ENCODE results near the gene CXCL16. TPM values are rescaled to one million over a fixed set of nuclear protein-coding genes. Genes with fewer than 3 reads are reported as not detected.

Gene CXCL16, protein sequence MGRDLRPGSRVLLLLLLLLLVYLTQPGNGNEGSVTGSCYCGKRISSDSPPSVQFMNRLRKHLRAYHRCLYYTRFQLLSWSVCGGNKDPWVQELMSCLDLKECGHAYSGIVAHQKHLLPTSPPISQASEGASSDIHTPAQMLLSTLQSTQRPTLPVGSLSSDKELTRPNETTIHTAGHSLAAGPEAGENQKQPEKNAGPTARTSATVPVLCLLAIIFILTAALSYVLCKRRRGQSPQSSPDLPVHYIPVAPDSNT
- 0.85 TPM for polyA plus RNA-seq (2013, experiment 1 of 2; ENCODE audit: insufficient read length)
- 0.65 TPM for polyA plus RNA-seq (2013, experiment 2 of 2; ENCODE audit: insufficient read length)

DNA sequence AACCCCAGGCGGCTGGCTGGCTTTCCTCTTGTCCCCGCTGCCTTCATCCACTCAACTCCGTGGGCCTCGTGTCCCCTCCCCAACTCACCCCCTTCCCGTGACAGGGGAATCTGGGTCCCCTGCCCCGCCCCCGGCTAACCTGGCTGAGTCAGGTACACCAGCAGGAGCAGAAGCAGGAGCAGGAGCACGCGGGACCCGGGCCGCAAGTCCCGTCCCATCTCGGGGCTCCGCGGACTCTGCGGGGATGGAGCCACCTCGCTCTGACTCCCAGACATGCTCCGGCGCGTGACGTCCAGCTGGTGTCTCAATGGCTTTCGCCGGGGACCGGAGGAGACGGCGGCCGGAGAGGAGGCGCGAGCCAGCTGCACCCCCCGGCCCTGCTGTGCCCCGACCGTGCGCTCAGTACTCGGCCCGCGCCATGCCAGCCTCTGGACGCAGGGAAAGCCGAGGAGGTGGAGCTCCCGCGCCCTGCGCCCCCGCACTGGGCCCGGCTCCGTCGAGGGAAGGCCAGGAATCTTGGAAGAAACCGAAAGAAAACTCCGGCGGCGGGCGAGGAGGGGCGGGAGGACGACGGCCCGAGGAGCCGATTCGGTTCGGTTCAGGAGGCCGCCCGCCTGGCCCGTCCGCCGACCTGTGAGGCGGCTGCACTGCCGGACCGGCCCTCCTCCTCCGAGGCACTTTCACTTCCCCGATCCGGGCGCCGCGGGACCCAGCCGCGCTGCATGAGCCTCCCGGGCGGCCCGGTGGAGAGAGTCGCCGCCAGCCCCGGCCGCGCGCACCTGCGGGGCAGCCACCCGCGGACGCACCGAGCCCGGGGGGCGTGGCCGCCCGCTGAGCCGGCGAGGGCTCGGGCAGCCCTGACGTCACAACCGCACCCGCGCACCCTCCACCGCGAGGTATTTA is at the start of gene CXCL16, which contains the start of gene ZMYND15:
Gene CXCL16 (minus strand): TSS at position 807 of the 903 bp plus-strand sequence. CDS start 589 bp downstream, at position 218.
Gene ZMYND15 (plus strand): TSS at position 712 of the 903 bp plus-strand sequence. CDS start 716 bp downstream, outside the sequence.
- peak; percentile 8 for DNase-seq

DNA sequence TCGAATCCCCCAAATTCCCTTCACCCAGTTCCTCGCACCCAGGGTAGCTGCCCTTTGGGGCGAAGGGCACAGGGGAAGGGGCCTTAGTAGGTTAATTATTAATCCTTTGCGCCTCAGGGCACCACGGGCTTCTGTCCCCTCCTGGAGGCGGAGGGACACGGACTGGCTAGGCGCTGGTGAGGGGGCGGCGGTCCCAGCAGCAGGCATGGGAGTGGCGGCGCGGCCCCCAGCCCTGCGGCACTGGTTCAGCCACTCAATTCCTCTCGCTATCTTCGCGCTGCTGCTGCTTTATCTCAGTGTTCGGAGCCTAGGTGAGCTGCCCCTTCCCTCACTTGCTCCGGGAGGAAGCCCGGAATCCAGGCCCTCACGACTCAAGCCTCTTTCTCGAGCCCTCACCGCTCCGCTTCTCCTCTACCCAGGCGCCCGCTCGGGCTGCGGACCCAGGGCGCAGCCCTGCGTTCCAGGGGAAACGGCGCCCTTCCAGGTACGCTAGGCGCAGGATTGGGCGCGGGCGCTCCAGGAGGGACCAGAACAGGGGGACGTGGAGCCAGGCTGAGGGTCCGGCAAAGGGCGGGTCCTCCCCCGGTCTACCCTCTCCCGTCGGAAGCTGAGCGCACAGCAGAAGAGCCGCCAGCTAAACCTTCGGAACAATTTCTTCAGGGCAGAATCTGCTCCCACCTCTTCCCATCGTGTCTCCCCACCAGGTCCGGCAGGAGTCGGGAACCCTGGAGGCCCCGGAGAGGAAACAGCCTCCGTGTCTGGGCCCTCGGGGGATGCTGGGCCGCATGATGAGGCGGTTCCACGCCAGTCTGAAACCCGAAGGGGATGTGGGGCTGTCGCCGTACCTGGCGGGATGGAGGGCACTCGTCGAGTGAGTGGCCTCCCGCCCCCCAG is 49.3 kb upstream of the CXCL16 start, which contains the start of gene GLTPD2:
Gene GLTPD2 (plus strand): TSS at position 158 of the 894 bp plus-strand sequence. CDS start 48 bp downstream, at position 206.
- DNase-seq: no peak

DNA sequence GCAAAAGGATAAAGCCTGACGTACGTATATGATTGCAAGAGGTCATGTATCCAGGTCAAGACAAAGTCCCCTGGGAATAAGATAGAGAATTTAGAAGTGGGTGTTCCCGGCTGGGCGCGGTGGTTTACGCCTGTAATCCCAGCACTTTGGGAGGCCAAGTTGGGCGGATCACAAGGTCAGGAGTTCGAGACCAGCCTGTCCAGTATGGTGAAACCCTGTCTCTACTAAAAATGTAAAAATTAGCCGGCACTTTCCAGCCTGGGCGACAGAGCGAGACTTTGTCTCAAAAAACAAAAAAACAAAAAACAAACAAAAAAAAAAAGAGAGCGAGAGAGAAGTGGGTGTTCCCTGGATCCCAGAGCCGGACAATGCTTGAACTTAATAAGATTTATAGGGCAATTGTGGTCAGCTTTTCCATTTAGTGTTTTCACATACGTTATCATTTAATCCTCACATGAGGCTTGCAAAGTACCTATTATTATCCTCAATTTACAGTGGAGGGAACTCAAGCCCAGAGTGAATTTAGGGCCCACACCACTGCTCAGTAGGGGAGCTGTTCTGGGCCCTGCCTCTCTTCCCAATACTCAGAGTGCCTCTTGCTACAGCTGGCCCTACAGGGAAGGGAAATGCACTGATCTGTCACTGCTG is 48.6 kb upstream of the CXCL16 start:
- no peak for DNase-seq

DNA sequence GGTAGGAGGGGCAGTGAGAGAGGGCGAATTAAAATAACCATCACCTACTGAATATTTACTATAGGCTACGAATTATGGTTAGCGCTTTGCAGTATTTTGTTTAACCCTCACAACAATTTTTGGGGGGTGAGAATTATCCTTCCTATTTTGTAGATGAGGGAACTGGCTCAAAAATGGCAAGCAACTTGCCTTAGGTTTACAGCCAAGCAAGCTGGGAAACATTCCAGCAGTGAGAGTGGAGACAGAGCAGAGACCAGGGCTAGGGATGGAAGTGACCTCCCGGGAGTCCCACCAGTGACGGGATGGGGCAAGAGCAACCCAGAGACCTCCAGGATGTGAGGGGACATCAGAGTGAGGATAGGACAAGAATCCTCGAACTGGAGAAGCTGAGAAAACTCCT is 46.8 kb upstream of the CXCL16 start:
- DNase-seq: no peak

DNA sequence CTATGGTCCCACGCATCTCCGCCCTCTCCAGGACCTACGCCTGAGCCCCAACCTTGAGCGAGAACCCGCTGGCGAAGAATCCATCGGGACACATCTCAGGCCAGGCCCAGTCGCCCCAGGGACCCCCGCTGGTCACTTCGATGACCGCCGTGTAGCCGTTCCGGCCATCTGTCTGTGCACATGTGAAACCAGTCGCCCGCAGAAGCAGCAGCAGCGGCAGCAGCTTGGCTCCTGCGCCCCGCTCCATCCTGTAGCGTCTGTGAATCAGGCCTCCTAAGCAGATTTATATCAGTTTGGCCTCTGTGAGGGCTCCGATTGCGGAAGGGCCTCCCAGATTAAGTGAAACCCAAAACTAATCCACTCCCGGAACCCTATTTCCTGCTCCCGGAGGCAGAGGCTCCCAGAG is 46.4 kb upstream of the CXCL16 start, which contains the start of gene VMO1:
Gene VMO1 (minus strand): TSS at position 259 of the 406 bp plus-strand sequence. CDS start 12 bp downstream, at position 247.
- DNase-seq: peak; percentile 18

DNA sequence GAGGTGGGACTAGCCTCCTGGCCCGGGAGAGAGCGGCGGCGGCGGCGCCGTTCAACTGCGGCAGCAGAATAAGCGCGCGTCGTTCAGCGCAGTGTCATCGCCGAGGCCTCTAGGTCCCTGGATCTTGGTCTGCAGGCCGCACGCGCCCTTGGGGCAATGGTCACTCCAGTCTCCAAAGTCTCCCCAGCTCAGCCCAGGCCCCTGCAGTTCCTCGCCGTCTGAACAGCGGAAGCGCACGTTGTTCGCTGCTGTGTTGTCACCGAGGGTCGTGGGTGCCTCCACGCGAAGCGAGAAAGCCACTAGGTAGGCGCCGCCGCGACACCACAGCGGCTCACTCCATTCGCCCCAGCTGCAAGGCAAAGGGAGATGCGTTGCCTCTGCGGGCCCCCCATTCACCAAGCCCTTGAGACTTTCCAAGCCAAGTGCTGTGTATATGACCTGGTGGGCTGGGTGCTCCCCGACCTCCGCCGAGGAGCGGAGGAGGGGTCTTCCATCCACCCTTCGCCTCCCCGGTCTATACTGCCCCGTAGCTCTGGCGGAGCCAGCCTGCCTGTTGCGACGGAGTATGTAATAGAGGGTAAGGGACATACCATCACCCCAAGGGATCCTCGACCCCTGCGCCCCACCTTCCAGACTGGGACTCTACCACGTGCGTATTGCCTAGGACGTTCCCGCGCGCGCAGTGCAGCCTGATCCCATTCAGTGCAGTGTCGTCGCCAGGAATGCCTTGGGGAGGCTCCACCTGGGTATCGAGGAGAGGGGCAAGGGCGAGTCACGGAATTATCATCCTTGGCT is 45.8 kb upstream of the CXCL16 start:
- no peak for DNase-seq

DNA sequence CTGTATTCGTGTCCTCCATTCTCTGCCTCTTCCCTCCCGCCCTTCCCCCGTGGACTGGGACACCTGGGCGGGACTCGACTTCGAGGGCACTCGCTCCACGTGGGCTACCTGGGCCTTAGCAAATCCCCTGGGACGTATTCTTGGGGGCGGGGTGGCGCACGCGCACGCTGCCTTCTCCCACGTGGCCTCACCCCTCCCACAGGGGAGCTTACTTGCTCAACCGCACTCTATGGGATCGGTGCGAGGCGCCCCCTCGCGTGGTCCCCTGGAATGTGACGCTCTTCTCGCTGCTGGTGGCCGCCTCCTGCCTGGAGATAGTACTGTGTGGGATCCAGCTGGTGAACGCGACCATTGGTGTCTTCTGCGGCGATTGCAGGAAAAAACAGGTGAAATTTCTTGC is 42.9 kb upstream of the CXCL16 start:
- no peak for DNase-seq

DNA sequence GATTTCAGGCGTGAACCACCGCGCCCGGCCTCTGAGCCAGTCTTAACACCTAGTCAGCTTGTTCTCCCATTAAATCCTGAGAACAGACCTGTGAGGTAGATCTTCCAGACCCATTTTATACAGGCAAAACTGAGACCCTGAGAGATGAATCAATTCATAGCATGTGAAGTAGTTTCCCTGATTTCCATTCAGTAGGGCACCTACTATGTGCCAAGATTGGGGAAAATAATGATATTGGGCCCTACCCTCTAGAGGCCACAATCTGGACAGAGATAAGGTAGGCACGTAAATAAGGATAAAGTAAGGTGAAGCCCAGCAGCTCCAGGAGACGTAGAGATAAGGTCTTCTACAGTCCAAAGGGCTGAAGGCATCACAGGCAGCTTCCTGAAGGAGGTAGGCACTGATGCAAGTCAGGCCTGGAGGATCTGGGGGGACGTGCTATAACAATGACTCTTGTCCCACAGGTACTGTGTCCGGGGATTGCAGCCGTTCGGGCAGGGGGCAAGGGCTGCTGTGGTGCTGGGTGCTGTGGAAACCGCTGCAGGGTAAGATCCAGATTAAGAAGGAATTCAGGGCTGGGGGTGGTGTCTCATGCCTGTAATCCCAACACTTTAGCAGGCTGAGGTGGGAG is 40.7 kb upstream of the CXCL16 start:
- DNase-seq: no peak

DNA sequence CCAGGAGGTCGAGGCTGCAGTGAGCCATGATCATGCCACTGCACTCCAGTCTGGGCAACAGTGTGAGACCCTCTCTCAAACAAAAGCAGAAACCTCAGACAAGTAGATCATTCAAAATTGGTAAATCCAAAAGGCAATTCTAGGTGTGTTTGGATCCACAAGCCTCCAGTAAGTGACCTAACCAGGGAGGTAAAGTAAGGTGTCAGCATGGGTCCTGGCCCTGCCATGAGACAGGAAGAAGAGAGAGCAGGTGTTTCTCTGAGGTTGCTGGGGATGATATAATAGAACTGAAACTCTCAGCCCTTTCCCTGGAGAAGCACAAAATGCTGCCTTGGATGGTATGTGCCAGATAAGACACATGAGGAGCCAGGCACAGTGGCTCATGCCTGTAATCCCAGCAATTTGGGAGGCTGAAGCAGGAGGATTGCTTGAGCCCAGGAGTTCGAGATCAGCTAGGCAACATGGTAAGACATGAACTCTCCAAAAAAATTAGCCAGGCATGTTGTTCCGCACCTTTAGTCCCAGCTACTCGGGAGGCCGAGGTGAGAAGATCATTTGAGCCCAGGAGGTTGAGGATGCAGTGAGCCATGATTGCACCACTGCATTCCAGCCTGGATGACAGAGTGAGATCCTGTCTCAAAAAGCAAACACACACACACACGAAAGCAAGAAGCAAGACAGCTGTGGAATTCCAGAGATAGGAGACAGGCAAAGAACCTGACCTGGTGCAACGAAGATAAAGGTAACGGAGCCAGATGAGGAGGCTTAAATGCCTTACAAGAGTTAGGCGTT is 38.4 kb upstream of the CXCL16 start:
- no peak for DNase-seq

DNA sequence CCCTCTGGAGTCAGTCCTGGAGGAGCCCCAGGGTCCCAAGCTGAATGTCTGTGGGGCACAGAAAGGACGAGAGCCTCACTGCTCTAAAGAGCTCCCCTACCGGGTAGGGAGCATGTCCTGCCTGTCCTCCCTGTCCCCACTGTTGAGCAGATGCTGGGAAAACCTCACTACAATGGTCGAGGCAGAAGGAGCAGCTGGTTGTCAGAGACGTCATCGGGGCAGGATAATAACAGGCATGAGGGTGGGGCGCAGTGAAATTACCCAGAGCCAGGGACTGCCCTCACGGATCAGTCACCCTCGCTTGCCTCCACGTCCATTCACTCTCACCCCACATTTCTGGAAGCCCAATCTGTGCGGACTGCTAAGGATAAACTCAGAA is 32.5 kb upstream of the CXCL16 start:
- no peak for DNase-seq

DNA sequence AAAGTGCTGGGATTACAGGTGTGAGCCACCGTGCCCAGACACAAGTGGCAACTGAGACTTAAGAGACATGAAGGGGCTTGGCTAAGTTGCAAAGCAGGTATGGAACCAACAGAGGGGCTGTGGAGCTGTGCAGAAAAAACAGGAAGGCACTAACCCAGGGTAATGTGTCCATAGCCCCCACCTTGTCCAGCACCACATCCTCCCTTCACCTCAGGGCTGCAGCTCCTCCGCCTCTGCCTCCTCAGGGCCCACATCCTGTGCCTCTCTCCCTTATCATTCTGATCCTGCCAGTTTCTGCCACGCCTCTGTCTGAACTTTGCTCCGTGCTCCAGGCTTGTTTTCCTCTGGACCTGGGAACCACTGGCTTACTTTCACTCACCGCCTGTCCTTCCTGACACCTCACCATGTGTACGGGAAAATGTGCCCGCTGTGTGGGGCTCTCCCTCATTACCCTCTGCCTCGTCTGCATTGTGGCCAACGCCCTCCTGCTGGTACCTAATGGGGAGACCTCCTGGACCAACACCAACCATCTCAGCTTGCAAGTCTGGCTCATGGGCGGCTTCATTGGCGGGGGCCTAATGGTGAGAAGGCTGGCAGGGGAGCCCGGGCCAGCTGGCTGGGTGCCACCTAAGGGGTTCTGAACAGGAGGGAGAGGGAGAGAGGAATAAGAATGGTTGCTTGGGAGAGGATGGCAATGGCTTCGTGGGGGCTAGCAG is 31.9 kb upstream of the CXCL16 start, which contains the start of gene TM4SF5:
Gene TM4SF5 (plus strand): TSS at position 368 of the 716 bp plus-strand sequence. CDS start 37 bp downstream, at position 405.
- DNase-seq: no peak

DNA sequence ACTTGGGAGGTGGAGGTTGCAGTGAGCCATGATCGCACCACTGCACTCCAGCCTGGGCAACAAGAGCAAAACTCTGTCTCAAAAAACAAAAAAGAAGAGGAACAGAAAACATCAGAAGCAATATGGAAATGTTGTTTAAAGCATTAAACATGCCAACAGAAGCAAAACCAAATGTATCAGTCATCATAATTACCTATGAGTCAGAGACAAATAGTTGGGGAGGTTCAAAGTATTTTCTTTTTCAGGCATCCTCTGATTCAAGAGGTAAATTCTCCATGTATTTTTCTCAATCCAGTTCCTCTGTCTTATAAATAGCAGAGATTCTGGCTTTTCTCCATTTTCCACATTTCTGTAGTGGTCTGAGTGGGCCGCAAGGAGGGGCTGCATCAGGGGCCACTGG is 29.9 kb upstream of the CXCL16 start:
- DNase-seq: no peak

DNA sequence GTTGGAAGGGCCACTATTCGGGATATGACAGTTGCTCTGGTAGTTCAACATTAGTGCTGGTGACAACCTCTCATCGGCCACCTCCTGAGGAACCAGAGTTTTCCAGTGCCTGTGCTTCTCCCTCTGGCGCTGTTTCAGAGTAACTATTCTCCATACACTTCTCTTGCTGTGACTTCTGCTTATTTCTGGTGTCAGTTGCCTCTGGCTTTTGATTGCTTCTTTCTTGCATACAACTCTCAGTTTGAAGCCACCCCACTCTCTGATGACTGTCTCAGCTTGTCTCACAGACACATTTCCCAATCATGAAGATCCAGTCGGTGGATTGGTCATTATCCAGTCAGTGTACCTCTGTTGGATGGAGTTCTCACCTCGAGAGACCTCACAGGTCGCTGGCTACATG is 28.6 kb upstream of the CXCL16 start:
- DNase-seq: no peak

DNA sequence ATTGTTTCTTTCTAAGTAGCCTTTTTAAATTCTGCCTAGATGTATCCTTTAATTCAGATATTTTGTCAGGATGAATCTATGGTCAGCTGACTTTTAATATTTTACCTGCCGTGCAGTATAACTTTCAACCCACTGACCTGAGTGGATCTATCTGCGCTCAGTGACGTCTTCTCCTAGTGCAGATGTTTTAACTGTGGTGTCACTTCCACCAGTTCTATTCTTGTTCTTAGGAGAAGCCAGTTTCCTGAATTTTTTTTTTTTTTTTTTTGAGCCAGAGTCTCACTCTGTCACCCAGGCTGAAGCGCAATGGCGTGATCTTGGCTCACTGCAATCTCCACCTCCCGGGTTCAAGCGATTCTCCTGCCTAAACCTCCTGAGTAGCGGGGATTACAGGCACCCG is 27.0 kb upstream of the CXCL16 start:
- DNase-seq: no peak

DNA sequence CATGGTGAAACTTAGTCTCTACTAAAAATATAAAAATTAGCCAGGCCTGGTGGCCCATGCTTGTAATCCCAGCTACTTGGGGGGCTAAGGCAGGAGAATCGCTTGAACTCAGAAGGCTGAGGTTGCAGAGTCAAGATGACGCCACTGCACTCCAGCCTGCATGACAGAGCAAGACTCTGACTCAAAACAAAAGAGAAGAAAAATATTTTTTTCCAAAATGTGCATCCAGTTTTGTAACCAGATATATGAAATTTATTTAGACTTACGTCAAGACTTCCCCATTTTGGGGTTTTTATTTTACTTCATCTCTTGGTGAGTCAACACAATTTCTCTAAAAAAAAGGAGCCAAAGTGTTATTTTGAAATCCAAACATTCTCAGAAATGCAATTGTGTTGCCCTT is 26.5 kb upstream of the CXCL16 start:
- no peak for DNase-seq

DNA sequence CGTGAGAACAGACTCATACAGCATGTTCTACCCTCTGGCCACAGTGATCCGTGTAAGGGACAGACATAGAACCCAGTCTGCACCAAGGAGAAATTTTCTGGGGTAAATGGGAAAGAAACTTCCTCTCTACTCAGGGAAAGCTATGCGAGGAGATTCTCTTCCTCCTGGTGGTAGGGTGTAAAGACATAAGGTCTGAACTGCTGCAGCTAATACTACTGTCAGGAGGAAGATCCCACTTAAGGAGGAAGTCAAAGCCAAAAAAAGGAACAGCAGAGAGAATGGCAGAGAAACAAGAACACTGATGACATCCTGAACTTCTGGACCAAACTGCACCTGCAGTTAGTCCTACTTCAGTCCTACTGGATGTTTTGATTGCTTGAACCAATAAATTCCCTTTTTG is 24.9 kb upstream of the CXCL16 start:
- DNase-seq: no peak

DNA sequence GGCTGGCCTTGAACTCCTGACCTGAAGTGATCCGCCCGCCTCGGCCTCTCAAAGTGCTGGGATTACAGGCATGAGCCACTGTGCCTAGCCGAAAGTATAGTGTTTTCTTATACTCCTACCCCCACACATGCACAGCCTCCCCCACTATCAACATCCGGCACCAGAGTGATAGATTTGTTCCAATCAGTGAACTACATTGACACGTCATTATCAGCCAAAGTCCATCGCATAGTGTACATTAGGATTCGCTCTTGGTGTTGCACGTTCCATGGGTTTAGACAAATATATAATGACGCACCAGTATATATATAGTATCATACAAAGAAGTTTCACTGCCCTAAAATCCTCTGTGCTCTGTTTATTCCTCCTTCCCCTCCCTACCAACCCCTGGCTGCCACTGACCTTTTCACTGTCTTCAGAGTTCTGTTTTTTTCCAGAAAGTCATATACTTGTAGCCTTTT is 20.1 kb upstream of the CXCL16 start:
- no peak for DNase-seq

DNA sequence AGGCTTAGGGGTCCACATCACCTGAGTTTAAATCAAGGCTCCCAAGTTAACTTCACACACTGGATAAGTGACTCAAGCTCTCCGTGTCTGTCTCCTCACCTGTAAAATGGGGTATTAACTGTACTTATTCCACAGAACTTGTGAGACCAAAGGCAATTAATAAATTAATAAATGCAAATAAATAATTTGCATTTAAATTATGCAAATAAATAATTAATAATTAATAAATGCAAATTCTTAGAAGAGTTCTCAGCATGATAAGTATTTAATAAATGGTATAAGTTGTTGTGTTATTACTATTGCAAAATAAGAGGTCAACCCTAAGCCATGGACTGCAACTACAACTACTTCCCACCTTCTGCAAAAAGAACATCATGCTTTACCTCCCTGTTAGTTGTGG is 13.7 kb upstream of the CXCL16 start:
- no peak for DNase-seq

DNA sequence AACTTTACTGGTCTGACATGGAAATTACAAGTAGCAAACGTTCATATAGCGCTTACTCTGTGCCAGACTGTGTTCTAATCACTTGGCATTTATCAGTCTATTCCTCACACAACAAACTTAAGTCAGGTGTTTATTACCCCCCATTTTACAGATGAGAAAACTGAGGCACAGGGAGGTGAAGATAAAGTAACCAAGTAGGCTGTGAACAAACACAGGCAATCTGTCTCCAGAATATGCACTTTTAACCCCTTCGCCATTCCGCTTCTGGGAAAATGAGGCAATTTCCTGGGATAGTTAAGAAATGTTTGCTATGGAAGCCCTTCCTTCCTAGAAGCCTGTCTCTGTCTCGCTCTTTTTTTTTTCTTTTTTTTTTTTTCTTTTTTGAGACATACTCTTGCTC is 12.2 kb upstream of the CXCL16 start:
- no peak for DNase-seq
